Measurements from ENCODE around the gene CCN2. TPM values are rescaled to one million over a fixed set of nuclear protein-coding genes. Genes with fewer than 3 reads are reported as not detected.
A peak's percentile ranks its signal among the peaks of the same experiment; 100 is the strongest.

The CCN2 gene
- total and polyA plus RNA-seq, 7 experiments from 2014 or later: not detected

DNA sequence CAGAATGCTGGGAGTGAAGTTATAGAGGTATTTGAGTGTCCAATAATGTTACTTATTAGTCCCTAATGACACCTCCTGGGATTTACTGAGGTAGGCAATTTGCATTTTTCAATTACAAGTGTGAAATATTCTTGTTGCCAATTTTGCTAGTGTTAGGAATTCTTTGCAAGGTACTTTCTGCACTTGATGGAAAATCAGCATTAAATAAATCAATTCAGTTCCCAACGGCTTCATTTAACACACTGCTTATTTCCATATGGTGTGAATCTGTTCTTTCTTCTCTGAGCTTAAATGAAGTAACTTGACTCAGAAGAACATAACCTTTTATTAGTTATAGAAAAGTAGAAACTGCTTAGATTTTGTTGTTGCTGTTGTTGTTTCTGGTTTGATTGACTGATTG is 21.2 kb downstream of the CCN2 start:
- CTCF ChIA-PET: interaction anchor here (0.9 kb wide), 1 partner anchor 20 kb away, joined by 3 read pairs; no protein-coding TSS in a partner anchor
- Mint-ChIP-seq H3K9me3 (peaks cover 0 to 4% (median 0%) of the 10 kb centered on the region in 11 donors), H3K27me3 (peaks cover 2 to 31% (median 17%) of the 10 kb centered on the region in 5 donors), H3K36me3 (no peaks in the 10 kb centered on the region), H3K4me1 (no peaks in the 10 kb centered on the region), H3K27ac (no peak overlapping the region), H3K4me3 (no peak overlapping the region)
- DNase-seq (no peak), ATAC-seq (no peak)
- Histone ChIP-seq H3K36me3 (ENCODE audit: control insufficient read depth in 2 of 3, insufficient read depth in 3 of 3, low read length in 3 of 3) (no peaks in the 10 kb centered on the region), H3K4me1 (ENCODE audit: control insufficient read depth in 2 of 2, insufficient read depth in 2 of 2, low read length in 2 of 2) (no peaks in the 10 kb centered on the region), H3K9me3 (ENCODE audit: control insufficient read depth in 2 of 3, low read length in 3 of 3) (no peaks in the 10 kb centered on the region), H3K4me3 (ENCODE audit: low read length) (no peak overlapping the region), H3K27me3 (ENCODE audit: control insufficient read depth in 2 of 2, insufficient read depth in 2 of 2, low read length in 2 of 2) (no peaks in the 10 kb centered on the region), H3K27ac (ENCODE audit: low read depth, low read length) (no peak overlapping the region)
- POLR2A ChIA-PET: no interaction called here
- intact Hi-C loops (cut with micrococcal nuclease): no loop called here

- DNase-seq: no peak
- no peak for ATAC-seq
- Histone ChIP-seq H3K4me1 (ENCODE audit: control insufficient read depth in 2 of 2, insufficient read depth in 2 of 2, low read length in 2 of 2) (no peaks in the 10 kb centered on the region), H3K27me3 (ENCODE audit: control insufficient read depth in 2 of 2, insufficient read depth in 2 of 2, low read length in 2 of 2) (no peaks in the 10 kb centered on the region), H3K36me3 (ENCODE audit: control insufficient read depth in 2 of 3, insufficient read depth in 3 of 3, low read length in 3 of 3) (no peaks in the 10 kb centered on the region), H3K9me3 (ENCODE audit: control insufficient read depth in 2 of 3, low read length in 3 of 3) (no peaks in the 10 kb centered on the region), H3K4me3 (ENCODE audit: low read length) (no peak overlapping the region), H3K27ac (ENCODE audit: low read depth, low read length) (no peak overlapping the region)
- Mint-ChIP-seq H3K9me3 (peaks cover 0 to 7% (median 0%) of the 10 kb centered on the region in 11 donors), H3K27ac (no peak overlapping the region), H3K27me3 (peaks cover 3 to 31% (median 19%) of the 10 kb centered on the region in 5 donors), H3K4me3 (no peak overlapping the region), H3K4me1 (no peaks in the 10 kb centered on the region), H3K36me3 (no peaks in the 10 kb centered on the region)
- intact Hi-C loops (cut with micrococcal nuclease): no loop called here
- ChIA-PET POLR2A (no interaction called here), CTCF (interaction anchor here (0.9 kb wide), 1 partner anchor 19 kb away, joined by 3 read pairs; no protein-coding TSS in a partner anchor)
These were observed 21.9 kb downstream of the CCN2 start for GRCh38 chr6:131929264-131929663.

- no peaks in the 10 kb centered on the region for H3K36me3 Mint-ChIP-seq
- peaks cover 3 to 20% (median 14%) of the 10 kb centered on the region in 5 donors for H3K27me3 Mint-ChIP-seq
- intact Hi-C loops (cut with micrococcal nuclease): no loop called here
- H3K36me3 ChIP-seq (ENCODE audit: control insufficient read depth in 2 of 3, insufficient read depth in 3 of 3, low read length in 3 of 3): no peaks in the 10 kb centered on the region
- H3K4me3 Mint-ChIP-seq: no peak overlapping the region
- no peaks in the 10 kb centered on the region for H3K4me1 Mint-ChIP-seq
- no peak overlapping the region for H3K27ac ChIP-seq (ENCODE audit: low read depth, low read length)
- no peaks in the 10 kb centered on the region for H3K27me3 ChIP-seq (ENCODE audit: control insufficient read depth in 2 of 2, insufficient read depth in 2 of 2, low read length in 2 of 2)
- POLR2A ChIA-PET: no interaction called here
- H3K9me3 Mint-ChIP-seq: peaks cover 0 to 33% (median 7%) of the 10 kb centered on the region in 11 donors
- no peak for ATAC-seq
- no peak for DNase-seq
- CTCF ChIA-PET: interaction anchor here (0.6 to 1.0 kb wide), 2 partner anchors 10 to 557 kb away, joined by 4 to 6 read pairs; no protein-coding TSS in a partner anchor
- peaks cover 0 to 4% (median 4%) of the 10 kb centered on the region in 3 experiments for H3K9me3 ChIP-seq (ENCODE audit: control insufficient read depth in 2 of 3, low read length in 3 of 3)
- no peak overlapping the region for H3K27ac Mint-ChIP-seq
- no peaks in the 10 kb centered on the region for H3K4me1 ChIP-seq (ENCODE audit: control insufficient read depth in 2 of 2, insufficient read depth in 2 of 2, low read length in 2 of 2)
- no peak overlapping the region for H3K4me3 ChIP-seq (ENCODE audit: low read length)
These were observed 26.2 kb downstream of the CCN2 start for GRCh38 chr6:131924881-131925474.

DNA sequence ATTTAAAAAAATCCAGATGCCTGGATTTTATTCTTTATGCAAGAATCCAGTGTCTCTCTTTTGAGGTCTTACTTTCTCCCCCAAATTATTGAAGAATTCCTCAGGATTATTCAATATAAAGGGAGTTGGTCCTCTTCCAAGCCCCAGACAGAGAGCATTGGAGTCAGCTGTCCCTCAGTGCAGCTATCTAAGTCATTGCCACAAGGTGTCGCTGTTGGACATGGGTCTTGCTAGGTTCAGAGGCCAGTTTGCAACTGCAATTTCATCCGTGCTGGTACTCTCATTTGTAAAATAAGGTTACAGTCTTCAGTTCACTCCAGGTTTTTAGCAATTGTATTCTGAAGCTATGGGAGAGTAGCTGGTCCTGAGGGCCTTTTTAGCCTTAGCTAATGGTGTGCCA is 27.8 kb downstream of the CCN2 start:
- DNase-seq (peak in 3 of 9 donors; percentile 5 to 25 (median 7)), ATAC-seq (no peak)
- intact Hi-C loops (cut with micrococcal nuclease): no loop called here
- POLR2A ChIA-PET: no interaction called here
- no peaks in the 10 kb centered on the region for H3K27me3 ChIP-seq (ENCODE audit: control insufficient read depth in 2 of 2, insufficient read depth in 2 of 2, low read length in 2 of 2)
- Mint-ChIP-seq H3K27ac (no peak overlapping the region), H3K36me3 (no peaks in the 10 kb centered on the region), H3K4me1 (no peaks in the 10 kb centered on the region), H3K27me3 (peaks cover 3 to 25% (median 23%) of the 10 kb centered on the region in 5 donors), H3K4me3 (no peak overlapping the region), H3K9me3 (peaks cover 0 to 33% (median 7%) of the 10 kb centered on the region in 11 donors)
- no peaks in the 10 kb centered on the region for H3K36me3 ChIP-seq (ENCODE audit: control insufficient read depth in 2 of 3, insufficient read depth in 3 of 3, low read length in 3 of 3)
- H3K27ac ChIP-seq (ENCODE audit: low read depth, low read length): no peak overlapping the region
- CTCF ChIA-PET: interaction anchor here (0.5 to 1.1 kb wide), 3 partner anchors 349 to 1038 kb away, joined by 3 to 6 read pairs (median 3); no protein-coding TSS in a partner anchor
- peaks cover 0 to 4% (median 4%) of the 10 kb centered on the region in 3 experiments for H3K9me3 ChIP-seq (ENCODE audit: control insufficient read depth in 2 of 3, low read length in 3 of 3)
- H3K4me3 ChIP-seq (ENCODE audit: low read length): no peak overlapping the region
- no peaks in the 10 kb centered on the region for H3K4me1 ChIP-seq (ENCODE audit: control insufficient read depth in 2 of 2, insufficient read depth in 2 of 2, low read length in 2 of 2)

GRCh38 chr6:131920656-131921055 is 30.5 kb downstream of the CCN2 start:
- ATAC-seq (no peak), DNase-seq (no peak)
- no peak overlapping the region for H3K27ac Mint-ChIP-seq
- no peaks in the 10 kb centered on the region for H3K36me3 ChIP-seq (ENCODE audit: control insufficient read depth in 2 of 3, insufficient read depth in 3 of 3, low read length in 3 of 3)
- H3K27ac ChIP-seq (ENCODE audit: low read depth, low read length): no peak overlapping the region
- POLR2A ChIA-PET: no interaction called here
- no peaks in the 10 kb centered on the region for H3K4me1 ChIP-seq (ENCODE audit: control insufficient read depth in 2 of 2, insufficient read depth in 2 of 2, low read length in 2 of 2)
- CTCF ChIA-PET: no interaction called here
- H3K27me3 Mint-ChIP-seq: peaks cover 13 to 51% (median 49%) of the 10 kb centered on the region in 5 donors
- no peak overlapping the region for H3K4me3 Mint-ChIP-seq
- peaks cover 0 to 4% (median 4%) of the 10 kb centered on the region in 3 experiments for H3K9me3 ChIP-seq (ENCODE audit: control insufficient read depth in 2 of 3, low read length in 3 of 3)
- H3K27me3 ChIP-seq (ENCODE audit: control insufficient read depth in 2 of 2, insufficient read depth in 2 of 2, low read length in 2 of 2): no peaks in the 10 kb centered on the region
- intact Hi-C loops (cut with micrococcal nuclease): no loop called here
- no peak overlapping the region for H3K4me3 ChIP-seq (ENCODE audit: low read length)
- peaks cover 0 to 33% (median 10%) of the 10 kb centered on the region in 11 donors for H3K9me3 Mint-ChIP-seq
- H3K36me3 Mint-ChIP-seq: no peaks in the 10 kb centered on the region
- H3K4me1 Mint-ChIP-seq: peaks cover 0 to 10% (median 5%) of the 10 kb centered on the region in 7 donors

- no peak overlapping the region for H3K27ac Mint-ChIP-seq
- H3K9me3 Mint-ChIP-seq: peaks cover 0 to 28% (median 10%) of the 10 kb centered on the region in 11 donors
- H3K4me1 ChIP-seq (ENCODE audit: control insufficient read depth in 2 of 2, insufficient read depth in 2 of 2, low read length in 2 of 2): no peaks in the 10 kb centered on the region
- no peaks in the 10 kb centered on the region for H3K36me3 Mint-ChIP-seq
- H3K27me3 Mint-ChIP-seq: peaks cover 15 to 63% (median 51%) of the 10 kb centered on the region in 5 donors
- ChIA-PET POLR2A (no interaction called here), CTCF (interaction anchor here (1.8 kb wide), 1 partner anchor 9 kb away, joined by 5 read pairs; no protein-coding TSS in a partner anchor)
- intact Hi-C loops (cut with micrococcal nuclease): no loop called here
- no peak overlapping the region for H3K27ac ChIP-seq (ENCODE audit: low read depth, low read length)
- H3K27me3 ChIP-seq (ENCODE audit: control insufficient read depth in 2 of 2, insufficient read depth in 2 of 2, low read length in 2 of 2): no peaks in the 10 kb centered on the region
- ATAC-seq: no peak
- H3K9me3 ChIP-seq (ENCODE audit: control insufficient read depth in 2 of 3, low read length in 3 of 3): peaks cover 0 to 4% (median 4%) of the 10 kb centered on the region in 3 experiments
- DNase-seq: no peak
- H3K4me3 Mint-ChIP-seq: no peak overlapping the region
- H3K36me3 ChIP-seq (ENCODE audit: control insufficient read depth in 2 of 3, insufficient read depth in 3 of 3, low read length in 3 of 3): no peaks in the 10 kb centered on the region
- peaks cover 0 to 10% (median 5%) of the 10 kb centered on the region in 7 donors for H3K4me1 Mint-ChIP-seq
- no peak overlapping the region for H3K4me3 ChIP-seq (ENCODE audit: low read length)
These were observed 32.4 kb downstream of the CCN2 start for GRCh38 chr6:131918650-131919355.

All from naive thymus-derived CD4-positive, alpha-beta T cell (primary cell).